KBM-7 (cell line): ENCODE results near the gene TMPRSS3.
A peak's percentile ranks its signal among the peaks of the same experiment; 100 is the strongest.

Source experiments
- DNase-seq: peaks from one replicate; pipeline ENCODE4 v3.0.0-alpha.2; 2015
- in situ Hi-C: fragments of 300-500 bp; cut with MboI; formaldehyde crosslinking; loops from 2 replicates; pipeline ENCODE4 v1.14.3; 2020; ENCODE audit warnings: low sequenced_read_pairs, low pct_unique_long_range_greater_than_20kb, mixed read lengths

Gene TMPRSS3

GRCh38 chr21:42431196-42431595 lies 35.3 kb upstream of the TMPRSS3 start:
- in situ Hi-C loops = loop anchor here (25.0 kb wide), 1 partner anchor 269 kb away; no protein-coding TSS in a partner anchor
- DNase-seq = no peak

GRCh38 chr21:42430521-42430920 lies 34.7 kb upstream of the TMPRSS3 start:
- in situ Hi-C loops = loop anchor here (25.0 kb wide), 1 partner anchor 268 kb away; no protein-coding TSS in a partner anchor
- no peak for DNase-seq

- in situ Hi-C loops = loop anchor here (25.0 kb wide), 1 partner anchor 268 kb away; no protein-coding TSS in a partner anchor
- no peak for DNase-seq
Measured at GRCh38 chr21:42429856-42430255, 34.0 kb upstream of the TMPRSS3 start.

GRCh38 chr21:42429021-42429420 lies 33.2 kb upstream of the TMPRSS3 start:
- in situ Hi-C loops = loop anchor here (25.0 kb wide), 1 partner anchor 267 kb away; no protein-coding TSS in a partner anchor
- DNase-seq = no peak

- in situ Hi-C loops = loop anchor here (25.0 kb wide), 1 partner anchor 266 kb away; no protein-coding TSS in a partner anchor
- DNase-seq = no peak
Measured at GRCh38 chr21:42427809-42428419, 32.1 kb upstream of the TMPRSS3 start.

GRCh38 chr21:42426876-42427480 lies 31.1 kb upstream of the TMPRSS3 start:
- in situ Hi-C loops = loop anchor here (25.0 kb wide), 1 partner anchor 265 kb away; no protein-coding TSS in a partner anchor
- DNase-seq = no peak

GRCh38 chr21:42426424-42426823 lies 30.6 kb upstream of the TMPRSS3 start:
- in situ Hi-C loops = loop anchor here (25.0 kb wide), 1 partner anchor 264 kb away; no protein-coding TSS in a partner anchor
- DNase-seq = no peak

- in situ Hi-C loops = loop anchor here (25.0 kb wide), 1 partner anchor 263 kb away; no protein-coding TSS in a partner anchor
- DNase-seq = no peak
Measured at GRCh38 chr21:42425591-42425990, 29.7 kb upstream of the TMPRSS3 start.

- in situ Hi-C loops = loop anchor here (25.0 kb wide), 1 partner anchor 263 kb away; no protein-coding TSS in a partner anchor
- peak; percentile 76 for DNase-seq
Measured at GRCh38 chr21:42424914-42425541, 29.2 kb upstream of the TMPRSS3 start.

- in situ Hi-C loops = no loop called here
- no peak for DNase-seq
Measured at GRCh38 chr21:42423685-42424084, 27.8 kb upstream of the TMPRSS3 start.

- in situ Hi-C loops = no loop called here
- DNase-seq = no peak
Measured at GRCh38 chr21:42423197-42423675, 27.4 kb upstream of the TMPRSS3 start.

GRCh38 chr21:42421018-42421793 lies 25.4 kb upstream of the TMPRSS3 start:
- no peak for DNase-seq
- in situ Hi-C loops = no loop called here

GRCh38 chr21:42419845-42420244 lies 24.0 kb upstream of the TMPRSS3 start:
- no peak for DNase-seq
- in situ Hi-C loops = no loop called here

- in situ Hi-C loops = no loop called here
- no peak for DNase-seq
Measured at GRCh38 chr21:42418886-42419285, 23.0 kb upstream of the TMPRSS3 start.

GRCh38 chr21:42417533-42417932 lies 21.7 kb upstream of the TMPRSS3 start:
- DNase-seq = no peak
- in situ Hi-C loops = no loop called here

- in situ Hi-C loops = no loop called here
Measured at GRCh38 chr21:42414928-42415769, 19.3 kb upstream of the TMPRSS3 start.

GRCh38 chr21:42414553-42414927 lies 18.7 kb upstream of the TMPRSS3 start:
- DNase-seq = no peak
- in situ Hi-C loops = no loop called here

More at GRCh38 chr21:42414928-42415769, 19.3 kb upstream of the TMPRSS3 start:
- DNase-seq = no peak

GRCh38 chr21:42414066-42414465 lies 18.2 kb upstream of the TMPRSS3 start:
- in situ Hi-C loops = no loop called here
- DNase-seq = no peak
